ENCODE data around the gene ZNF678. TPM values are rescaled to one million over a fixed set of nuclear protein-coding genes. Genes with fewer than 3 reads are reported as not detected.
A peak's percentile ranks its signal among the peaks of the same experiment; 100 is the strongest.

ZNF678 gene
- total and polyA plus RNA-seq, 3 experiments from 2014 or later, result 4.0 to 8.5 (median 8.2) TPM

GRCh38 chr1:227562933-227563323 lies 428 bp upstream of the ZNF678 start:
- Mint-ChIP-seq H3K27me3 (peaks cover 25 to 30% of the 10 kb centered on the region in 2 donors), H3K9me3 (no peaks in the 10 kb centered on the region), H3K4me1 (peaks cover 32 to 44% (median 33%) of the 10 kb centered on the region in 3 donors), H3K36me3 (peaks cover 0 to 12% (median 5%) of the 10 kb centered on the region in 3 donors), H3K4me3 (peak overlapping the region; percentile 91 to 99 (median 96)), H3K27ac (peak overlapping the region; percentile 89 to 97 (median 96))
- DNase-seq, result no peak
- H3K27me3 ChIP-seq (ENCODE audit: insufficient read depth, low read length, poor library complexity, severe bottlenecking), result no peaks in the 10 kb centered on the region
- no peaks in the 10 kb centered on the region for H3K9me3 ChIP-seq (ENCODE audit: low read length)
- peaks cover 8% of the 10 kb centered on the region for H3K4me1 ChIP-seq (ENCODE audit: insufficient read depth, low read length)
- ChIA-PET CTCF (interaction anchor here (1.0 to 2.5 kb wide), 2 partner anchors 20 to 22 kb away, joined by 3 to 18 read pairs; no protein-coding TSS in a partner anchor), POLR2A (interaction anchor here (0.5 kb wide), 1 partner anchor 844 kb away, joined by 7 read pairs; the partner anchor contains the start of gene TRIM11)
- H3K27ac ChIP-seq (ENCODE audit: low read depth, low read length), result peak overlapping the region; percentile 85
- no peaks in the 10 kb centered on the region for H3K36me3 ChIP-seq (ENCODE audit: insufficient read depth, low read length)
- H3K4me3 ChIP-seq (ENCODE audit: low read length), result peak overlapping the region; percentile 68

GRCh38 chr1:227567256-227567655 lies 3.9 kb downstream of the ZNF678 start:
- H3K4me1 Mint-ChIP-seq, result peaks cover 40 to 67% (median 62%) of the 10 kb centered on the region in 3 donors
- H3K4me3 Mint-ChIP-seq, result peak overlapping the region in 1 of 7 donors; percentile 35
- H3K4me3 ChIP-seq (ENCODE audit: low read length), result no peak overlapping the region
- peaks cover 1 to 2% of the 10 kb centered on the region in 2 donors for H3K27me3 Mint-ChIP-seq
- peak overlapping the region in 1 of 8 donors; percentile 32 for H3K27ac Mint-ChIP-seq
- DNase-seq, result no peak
- ChIA-PET POLR2A (no interaction called here), CTCF (interaction anchor here (0.9 kb wide), 1 partner anchor 24 kb away, joined by 3 read pairs; no protein-coding TSS in a partner anchor)
- H3K27ac ChIP-seq (ENCODE audit: low read depth, low read length), result no peak overlapping the region
- H3K27me3 ChIP-seq (ENCODE audit: insufficient read depth, low read length, poor library complexity, severe bottlenecking), result no peaks in the 10 kb centered on the region
- no peaks in the 10 kb centered on the region for H3K9me3 Mint-ChIP-seq
- H3K4me1 ChIP-seq (ENCODE audit: insufficient read depth, low read length), result peaks cover 8% of the 10 kb centered on the region
- peaks cover 0 to 15% (median 0%) of the 10 kb centered on the region in 3 donors for H3K36me3 Mint-ChIP-seq
- H3K9me3 ChIP-seq (ENCODE audit: low read length), result no peaks in the 10 kb centered on the region
- no peaks in the 10 kb centered on the region for H3K36me3 ChIP-seq (ENCODE audit: insufficient read depth, low read length)

- no peaks in the 10 kb centered on the region for H3K27me3 Mint-ChIP-seq
- H3K36me3 Mint-ChIP-seq, result peaks cover 0 to 16% (median 0%) of the 10 kb centered on the region in 3 donors
- ChIA-PET CTCF (interaction anchor here (1.3 kb wide), 1 partner anchor 26 kb away, joined by 5 read pairs; no protein-coding TSS in a partner anchor), POLR2A (no interaction called here)
- Histone ChIP-seq H3K27me3 (ENCODE audit: insufficient read depth, low read length, poor library complexity, severe bottlenecking) (no peaks in the 10 kb centered on the region), H3K9me3 (ENCODE audit: low read length) (no peaks in the 10 kb centered on the region), H3K36me3 (ENCODE audit: insufficient read depth, low read length) (no peaks in the 10 kb centered on the region), H3K4me3 (ENCODE audit: low read length) (no peak overlapping the region), H3K4me1 (ENCODE audit: insufficient read depth, low read length) (peaks cover 8% of the 10 kb centered on the region), H3K27ac (ENCODE audit: low read depth, low read length) (no peak overlapping the region)
- H3K27ac Mint-ChIP-seq, result no peak overlapping the region
- DNase-seq, result no peak
- peaks cover 0 to 1% (median 0%) of the 10 kb centered on the region in 5 donors for H3K9me3 Mint-ChIP-seq
- peaks cover 40 to 69% (median 64%) of the 10 kb centered on the region in 3 donors for H3K4me1 Mint-ChIP-seq
- no peak overlapping the region for H3K4me3 Mint-ChIP-seq
These were observed 5.2 kb downstream of the ZNF678 start for GRCh38 chr1:227568593-227568992.

GRCh38 chr1:227572752-227573151 lies 9.4 kb downstream of the ZNF678 start:
- Histone ChIP-seq H3K4me3 (ENCODE audit: low read length) (no peak overlapping the region), H3K36me3 (ENCODE audit: insufficient read depth, low read length) (no peaks in the 10 kb centered on the region), H3K4me1 (ENCODE audit: insufficient read depth, low read length) (no peaks in the 10 kb centered on the region), H3K27ac (ENCODE audit: low read depth, low read length) (no peak overlapping the region), H3K27me3 (ENCODE audit: insufficient read depth, low read length, poor library complexity, severe bottlenecking) (no peaks in the 10 kb centered on the region), H3K9me3 (ENCODE audit: low read length) (no peaks in the 10 kb centered on the region)
- Mint-ChIP-seq H3K27ac (no peak overlapping the region), H3K9me3 (peaks cover 8 to 29% (median 23%) of the 10 kb centered on the region in 5 donors), H3K27me3 (no peaks in the 10 kb centered on the region), H3K4me3 (no peak overlapping the region), H3K4me1 (peaks cover 41 to 72% (median 68%) of the 10 kb centered on the region in 3 donors), H3K36me3 (peaks cover 5 to 40% (median 15%) of the 10 kb centered on the region in 3 donors)
- DNase-seq, result no peak
- ChIA-PET CTCF (interaction anchor here (2.2 kb wide), 1 partner anchor 30 kb away, joined by 8 read pairs; no protein-coding TSS in a partner anchor), POLR2A (no interaction called here)

GRCh38 chr1:227574926-227575325 lies 11.6 kb downstream of the ZNF678 start:
- Mint-ChIP-seq H3K4me1 (peaks cover 45 to 69% (median 60%) of the 10 kb centered on the region in 3 donors), H3K27ac (peak overlapping the region in 1 of 8 donors; percentile 5), H3K9me3 (peaks cover 10 to 37% (median 27%) of the 10 kb centered on the region in 5 donors), H3K27me3 (no peaks in the 10 kb centered on the region), H3K36me3 (peaks cover 11 to 57% (median 13%) of the 10 kb centered on the region in 3 donors), H3K4me3 (no peak overlapping the region)
- no peaks in the 10 kb centered on the region for H3K9me3 ChIP-seq (ENCODE audit: low read length)
- H3K4me1 ChIP-seq (ENCODE audit: insufficient read depth, low read length), result no peaks in the 10 kb centered on the region
- CTCF ChIA-PET, result no interaction called here
- no peak for DNase-seq
- no peak overlapping the region for H3K4me3 ChIP-seq (ENCODE audit: low read length)
- H3K27me3 ChIP-seq (ENCODE audit: insufficient read depth, low read length, poor library complexity, severe bottlenecking), result no peaks in the 10 kb centered on the region
- H3K27ac ChIP-seq (ENCODE audit: low read depth, low read length), result no peak overlapping the region
- POLR2A ChIA-PET, result no interaction called here
- H3K36me3 ChIP-seq (ENCODE audit: insufficient read depth, low read length), result no peaks in the 10 kb centered on the region

- peaks cover 10 to 37% (median 27%) of the 10 kb centered on the region in 5 donors for H3K9me3 Mint-ChIP-seq
- no peak overlapping the region for H3K4me3 Mint-ChIP-seq
- no peaks in the 10 kb centered on the region for H3K27me3 Mint-ChIP-seq
- no peak overlapping the region for H3K4me3 ChIP-seq (ENCODE audit: low read length)
- H3K4me1 ChIP-seq (ENCODE audit: insufficient read depth, low read length), result no peaks in the 10 kb centered on the region
- H3K27me3 ChIP-seq (ENCODE audit: insufficient read depth, low read length, poor library complexity, severe bottlenecking), result no peaks in the 10 kb centered on the region
- H3K36me3 ChIP-seq (ENCODE audit: insufficient read depth, low read length), result no peaks in the 10 kb centered on the region
- DNase-seq, result no peak
- no peak overlapping the region for H3K27ac ChIP-seq (ENCODE audit: low read depth, low read length)
- H3K27ac Mint-ChIP-seq, result no peak overlapping the region
- H3K36me3 Mint-ChIP-seq, result peaks cover 13 to 57% (median 13%) of the 10 kb centered on the region in 3 donors
- H3K9me3 ChIP-seq (ENCODE audit: low read length), result no peaks in the 10 kb centered on the region
- POLR2A ChIA-PET, result no interaction called here
- CTCF ChIA-PET, result no interaction called here
- peaks cover 44 to 65% (median 60%) of the 10 kb centered on the region in 3 donors for H3K4me1 Mint-ChIP-seq
These were observed 12.8 kb downstream of the ZNF678 start for GRCh38 chr1:227576189-227576588.

- DNase-seq, result no peak
- POLR2A ChIA-PET, result no interaction called here
- Mint-ChIP-seq H3K36me3 (peaks cover 13 to 59% (median 16%) of the 10 kb centered on the region in 3 donors), H3K27me3 (no peaks in the 10 kb centered on the region), H3K9me3 (peaks cover 10 to 37% (median 27%) of the 10 kb centered on the region in 5 donors), H3K4me3 (no peak overlapping the region), H3K4me1 (peaks cover 42 to 64% (median 63%) of the 10 kb centered on the region in 3 donors), H3K27ac (no peak overlapping the region)
- Histone ChIP-seq H3K4me1 (ENCODE audit: insufficient read depth, low read length) (no peaks in the 10 kb centered on the region), H3K36me3 (ENCODE audit: insufficient read depth, low read length) (no peaks in the 10 kb centered on the region), H3K27ac (ENCODE audit: low read depth, low read length) (no peak overlapping the region), H3K9me3 (ENCODE audit: low read length) (no peaks in the 10 kb centered on the region), H3K27me3 (ENCODE audit: insufficient read depth, low read length, poor library complexity, severe bottlenecking) (no peaks in the 10 kb centered on the region), H3K4me3 (ENCODE audit: low read length) (no peak overlapping the region)
- CTCF ChIA-PET, result no interaction called here
These were observed 14.1 kb downstream of the ZNF678 start for GRCh38 chr1:227577500-227577899.

- Mint-ChIP-seq H3K4me3 (no peak overlapping the region), H3K4me1 (peaks cover 15 to 27% (median 27%) of the 10 kb centered on the region in 3 donors), H3K9me3 (peaks cover 10 to 33% (median 27%) of the 10 kb centered on the region in 5 donors), H3K36me3 (peaks cover 19 to 59% (median 44%) of the 10 kb centered on the region in 3 donors), H3K27me3 (no peaks in the 10 kb centered on the region), H3K27ac (no peak overlapping the region)
- no peak overlapping the region for H3K4me3 ChIP-seq (ENCODE audit: low read length)
- POLR2A ChIA-PET, result no interaction called here
- no peaks in the 10 kb centered on the region for H3K27me3 ChIP-seq (ENCODE audit: insufficient read depth, low read length, poor library complexity, severe bottlenecking)
- no peaks in the 10 kb centered on the region for H3K9me3 ChIP-seq (ENCODE audit: low read length)
- CTCF ChIA-PET, result interaction anchor here (1.1 kb wide), 1 partner anchor 23 kb away, joined by 3 read pairs; no protein-coding TSS in a partner anchor
- no peak for DNase-seq
- H3K4me1 ChIP-seq (ENCODE audit: insufficient read depth, low read length), result no peaks in the 10 kb centered on the region
- H3K27ac ChIP-seq (ENCODE audit: low read depth, low read length), result no peak overlapping the region
- no peaks in the 10 kb centered on the region for H3K36me3 ChIP-seq (ENCODE audit: insufficient read depth, low read length)
These were observed 20.0 kb downstream of the ZNF678 start for GRCh38 chr1:227583354-227583753.

All from CD8-positive, alpha-beta memory T cell (primary cell).